ENCODE measurements around the gene GRIP2.
"Not testable (repeated sequence)": the region's sequence is repeated elsewhere in the genome, so short reads cannot be mapped to it uniquely, and the experiment has no call there.

Gene GRIP2

DNA sequence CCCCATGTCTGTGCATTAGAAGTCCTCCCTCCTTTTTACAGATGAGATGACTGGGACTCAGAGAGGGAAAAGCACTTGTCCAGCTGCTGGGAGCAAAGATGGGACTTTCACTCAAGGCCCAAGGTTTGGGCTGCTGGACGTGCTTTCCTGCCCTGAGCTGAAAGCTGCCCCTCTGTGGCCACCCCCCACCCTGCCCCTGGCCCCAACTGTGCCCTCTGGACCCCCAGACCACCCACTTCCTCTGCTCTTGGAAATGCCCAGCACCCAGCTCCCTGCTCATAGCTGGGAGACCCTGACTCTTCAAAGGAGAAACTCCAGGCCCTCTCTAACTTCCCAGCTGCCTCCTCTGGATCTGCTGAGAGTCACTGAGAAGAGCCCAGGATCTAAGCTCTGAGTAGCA, 20.7 kb downstream of the GRIP2 start:
- DNase-seq = no peak

GRCh38 chr3:14518893-14519292, 21.2 kb downstream of the GRIP2 start:
- DNase-seq = no peak

DNA sequence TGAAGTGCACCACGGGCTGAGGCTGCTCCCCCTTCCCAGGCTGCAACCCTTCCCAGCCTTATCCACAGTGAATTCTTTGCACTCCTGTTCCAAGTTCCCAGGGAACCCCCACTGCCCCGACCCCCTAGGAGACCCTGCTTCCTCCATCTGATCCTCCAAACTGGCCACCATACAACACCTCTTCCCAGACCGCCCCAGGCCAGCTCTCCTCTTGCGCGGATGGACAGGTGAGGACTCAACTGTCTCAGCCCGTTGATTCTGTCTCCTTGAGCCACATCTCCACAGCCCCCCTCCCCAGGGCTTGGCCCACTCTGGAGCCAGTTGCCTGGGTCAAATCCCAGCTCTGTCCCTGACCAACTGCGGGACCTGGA, 21.7 kb downstream of the GRIP2 start:
- DNase-seq = no peak

GRCh38 chr3:14517601-14518431, 22.3 kb downstream of the GRIP2 start:
- DNase-seq = no peak

DNA sequence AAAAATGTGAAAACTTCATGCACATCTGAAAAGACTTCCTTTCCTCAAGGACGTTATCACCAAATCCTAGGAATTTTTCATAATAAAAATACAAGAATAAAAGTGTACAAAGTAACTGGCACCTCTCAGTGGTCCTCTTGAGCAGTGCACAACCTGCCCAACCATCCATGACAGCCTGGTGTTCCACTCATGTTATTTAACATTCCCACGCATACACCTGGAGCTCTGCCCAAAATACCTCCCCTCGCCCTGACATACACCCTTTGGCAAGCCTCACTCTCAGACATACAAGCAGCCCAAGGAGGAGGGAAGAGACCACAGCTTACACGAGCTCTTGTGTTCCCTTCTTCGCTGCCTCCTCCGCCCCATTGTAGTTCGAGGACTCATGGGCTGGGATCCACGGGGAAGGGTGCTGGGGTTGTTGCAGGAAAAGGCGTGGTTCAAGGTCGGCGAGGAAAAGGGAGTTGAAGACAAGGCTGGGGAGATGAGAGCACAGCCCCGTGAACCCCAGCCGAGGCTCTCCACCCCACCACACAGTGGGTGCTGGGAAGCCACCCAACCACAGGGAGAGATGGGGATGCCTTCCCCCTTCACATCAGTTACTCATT, 23.3 kb downstream of the GRIP2 start:
- no peak for DNase-seq

DNA sequence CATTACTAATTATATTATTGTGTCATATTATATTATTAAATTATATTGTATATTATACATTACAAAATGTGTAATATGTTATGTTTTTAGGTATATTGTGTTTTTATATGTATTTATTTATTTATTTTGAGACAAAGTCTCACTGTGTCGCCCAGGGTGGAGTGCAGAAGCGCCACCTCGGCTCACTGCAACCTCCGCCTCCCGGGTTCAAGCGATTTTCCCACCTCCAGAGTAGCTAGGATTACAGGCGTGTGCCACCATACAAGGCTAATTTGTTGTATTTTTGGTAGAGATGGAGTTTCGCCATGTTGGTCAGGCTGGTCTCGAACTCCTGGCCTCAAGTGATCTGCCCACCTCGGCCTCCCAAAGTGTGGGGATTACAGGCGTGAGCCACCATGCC, 24.6 kb downstream of the GRIP2 start:
- DNase-seq = not testable (repeated sequence)

DNA sequence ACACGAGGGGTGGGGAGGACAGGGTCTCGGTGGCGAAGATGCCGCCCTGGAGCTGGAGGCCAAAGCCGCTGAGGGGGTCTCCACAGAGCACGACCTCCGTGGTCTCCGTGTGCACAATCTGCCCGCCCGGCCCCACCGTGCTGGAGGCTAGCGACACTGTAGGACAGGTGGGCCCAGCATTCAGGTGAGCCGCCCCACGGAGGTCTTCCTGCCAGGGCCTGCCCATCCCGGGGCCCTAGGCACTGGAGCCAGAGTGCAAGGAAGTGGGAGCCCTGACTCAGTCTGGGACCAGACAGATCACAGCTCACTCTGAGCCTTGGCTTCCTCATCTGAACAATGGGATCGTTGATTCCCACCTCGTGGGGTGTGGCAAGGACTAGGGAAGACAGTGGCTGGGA, 25.8 kb downstream of the GRIP2 start:
- DNase-seq = no peak

GRCh38 chr3:14513566-14514322, 26.4 kb downstream of the GRIP2 start:
- DNase-seq = peak; percentile 37

- DNase-seq = no peak
These were observed 27.2 kb downstream of the GRIP2 start for GRCh38 chr3:14512942-14513327.

- DNase-seq = peak; percentile 39
These were observed 27.7 kb downstream of the GRIP2 start for GRCh38 chr3:14512281-14512941.

DNA sequence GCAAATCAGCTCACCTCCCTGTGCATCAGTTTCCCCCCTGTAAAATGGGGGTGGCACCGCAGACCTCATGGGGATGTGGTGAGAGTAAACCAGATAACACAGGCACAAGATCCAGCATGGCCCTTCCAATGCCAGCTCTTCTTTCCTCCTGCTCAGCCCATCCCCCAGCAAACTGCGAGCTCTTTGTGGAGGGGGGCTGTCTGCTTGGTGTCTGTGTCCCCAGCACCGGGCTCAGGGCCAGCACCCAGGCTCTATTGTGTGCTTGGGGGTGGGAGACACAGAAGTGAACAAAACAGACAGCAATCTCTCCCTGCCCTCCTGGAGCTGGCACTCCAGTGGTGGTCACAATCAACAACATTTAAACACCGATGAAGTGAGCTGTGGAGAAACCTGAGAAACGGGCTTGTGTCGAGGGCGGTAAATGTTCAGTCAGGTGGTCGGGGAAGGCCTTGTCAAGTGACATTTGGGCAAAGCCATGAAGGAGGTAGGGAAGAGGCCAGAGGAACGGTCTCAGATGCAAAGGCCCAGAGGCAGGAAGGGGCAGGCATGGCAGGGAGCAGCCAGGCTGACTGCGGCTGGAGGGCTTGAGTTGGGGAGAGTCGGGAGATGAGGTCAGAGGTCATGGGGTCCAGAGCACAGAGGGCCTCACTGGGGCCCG, 28.4 kb downstream of the GRIP2 start:
- peak; percentile 42 for DNase-seq

DNA sequence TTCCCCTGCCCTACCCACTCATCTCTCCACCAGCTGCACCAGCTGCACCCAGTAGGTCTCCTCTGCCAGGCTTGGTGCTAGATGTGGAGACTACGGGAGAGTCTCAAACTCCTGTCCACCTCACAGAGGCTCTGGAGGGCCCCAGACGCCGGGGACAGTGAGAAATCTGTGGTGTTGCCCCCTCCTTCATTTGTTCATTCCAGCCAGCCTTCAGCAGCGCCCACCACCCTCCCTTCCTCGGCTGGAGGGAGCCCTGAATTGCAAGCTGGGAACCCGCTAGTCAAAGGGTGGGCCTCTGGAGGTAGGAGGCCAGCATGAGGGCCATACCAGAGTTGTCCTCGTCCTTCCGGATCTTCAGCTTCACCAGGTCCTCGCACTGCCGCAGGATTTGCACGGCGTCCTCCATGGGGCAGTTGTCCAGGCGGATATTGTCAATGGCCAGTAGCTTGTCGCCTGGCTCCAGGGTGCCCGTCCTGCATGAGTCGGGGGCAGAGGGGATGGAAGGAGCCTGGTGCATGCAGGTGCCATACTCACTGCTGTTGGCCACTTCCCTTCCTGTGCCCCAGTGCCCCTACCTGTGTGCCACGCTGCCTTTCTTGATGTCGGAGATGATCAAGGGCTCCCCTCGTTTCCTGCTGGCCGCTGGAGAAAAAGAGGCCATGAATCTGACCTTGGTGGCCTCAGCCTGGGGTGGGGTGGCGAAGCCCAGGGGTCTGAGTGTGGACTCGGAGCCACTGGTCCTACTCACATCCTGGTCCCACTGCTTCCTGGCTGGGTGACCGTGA, 29.1 kb downstream of the GRIP2 start:
- peak; percentile 33 for DNase-seq

DNA sequence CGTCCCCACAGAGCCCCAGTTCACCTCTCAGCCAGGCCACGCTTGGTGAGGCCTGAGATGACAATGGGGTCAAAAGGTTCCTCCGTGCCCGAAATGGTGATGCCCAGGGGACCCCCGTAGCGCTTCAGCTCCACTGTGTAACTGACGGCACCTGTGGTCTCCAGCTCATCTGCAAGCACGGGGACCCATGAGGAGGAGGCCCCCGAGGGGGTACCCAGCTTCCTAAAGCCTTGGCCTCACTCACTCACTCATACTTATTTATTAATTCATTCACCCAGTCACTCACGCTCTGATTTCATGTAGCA, 30.4 kb downstream of the GRIP2 start:
- no peak for DNase-seq

- peak; percentile 98 for DNase-seq
These were observed 31.0 kb downstream of the GRIP2 start for GRCh38 chr3:14508966-14509795.

DNA sequence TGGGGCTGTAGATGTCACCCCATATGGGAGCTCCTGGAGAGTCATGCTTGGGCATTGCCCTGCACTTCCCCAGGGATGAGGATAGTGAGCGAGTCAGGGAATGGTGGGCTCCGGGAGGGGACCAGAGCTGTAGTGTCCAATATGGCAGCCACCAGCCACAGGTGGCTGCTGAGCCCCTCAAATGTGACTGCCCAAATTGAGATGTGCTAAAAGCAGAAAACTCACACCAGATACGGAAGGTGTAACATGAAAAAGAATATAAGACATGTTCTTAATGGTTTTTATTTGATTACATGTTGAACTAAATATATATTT, 31.7 kb downstream of the GRIP2 start:
- DNase-seq = peak; percentile 37

DNA sequence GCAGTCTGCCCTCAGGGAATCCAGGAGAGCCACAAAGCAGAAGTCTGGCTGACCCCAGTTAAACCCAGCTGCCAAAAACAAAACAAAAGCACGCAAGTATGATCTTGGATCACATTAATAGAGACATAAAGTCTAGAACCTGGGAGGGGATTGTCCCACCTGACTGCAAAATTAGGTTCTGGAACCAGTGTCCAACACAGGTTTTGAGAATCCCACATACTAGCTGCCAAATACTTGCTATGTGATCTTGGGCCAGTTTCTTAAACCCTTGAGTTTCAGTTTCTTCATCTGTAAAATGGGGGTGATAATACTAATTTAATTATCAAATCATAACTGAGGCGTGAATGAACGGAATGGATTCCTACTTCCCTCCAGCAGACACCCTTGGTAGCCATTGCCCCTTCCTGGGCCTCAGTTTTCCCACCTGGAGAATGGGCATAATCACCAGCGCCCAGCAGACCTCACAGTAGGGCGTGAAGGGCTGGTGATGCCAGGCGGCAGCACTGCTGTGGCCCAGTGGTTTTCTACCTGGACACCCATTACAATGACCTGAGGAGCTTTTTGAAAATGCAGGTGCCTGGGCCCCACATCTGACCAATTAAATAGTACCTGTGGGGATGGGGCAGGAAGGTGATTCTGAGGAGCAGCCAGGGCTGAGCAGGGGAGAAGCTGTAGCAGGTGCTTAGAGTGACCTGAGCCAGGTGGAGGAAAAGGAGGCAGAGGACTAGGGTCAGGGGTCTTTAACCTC, 32.2 kb downstream of the GRIP2 start:
- DNase-seq = no peak

DNA sequence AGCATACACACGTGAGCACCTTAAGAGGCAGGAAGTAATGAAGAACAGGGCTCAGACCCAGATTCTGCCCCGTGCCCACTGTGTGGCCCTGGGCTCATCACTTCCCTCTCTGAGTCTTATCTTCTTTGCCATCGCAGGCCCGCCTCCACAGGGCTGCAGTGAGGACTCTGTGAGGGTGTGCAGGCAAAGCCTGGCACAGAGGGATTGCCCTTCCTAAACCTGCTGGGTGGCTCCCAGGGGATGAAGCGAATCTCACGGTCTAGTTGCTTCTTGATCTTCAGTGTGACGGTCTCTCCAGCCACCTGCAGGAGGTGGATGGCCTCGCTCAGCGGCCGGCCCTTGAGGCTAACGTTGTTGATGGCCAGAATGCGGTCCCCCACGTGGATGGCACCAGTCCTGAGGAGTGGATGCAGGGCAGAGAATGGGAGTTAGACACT, 32.8 kb downstream of the GRIP2 start:
- DNase-seq = peak; percentile 40

DNA sequence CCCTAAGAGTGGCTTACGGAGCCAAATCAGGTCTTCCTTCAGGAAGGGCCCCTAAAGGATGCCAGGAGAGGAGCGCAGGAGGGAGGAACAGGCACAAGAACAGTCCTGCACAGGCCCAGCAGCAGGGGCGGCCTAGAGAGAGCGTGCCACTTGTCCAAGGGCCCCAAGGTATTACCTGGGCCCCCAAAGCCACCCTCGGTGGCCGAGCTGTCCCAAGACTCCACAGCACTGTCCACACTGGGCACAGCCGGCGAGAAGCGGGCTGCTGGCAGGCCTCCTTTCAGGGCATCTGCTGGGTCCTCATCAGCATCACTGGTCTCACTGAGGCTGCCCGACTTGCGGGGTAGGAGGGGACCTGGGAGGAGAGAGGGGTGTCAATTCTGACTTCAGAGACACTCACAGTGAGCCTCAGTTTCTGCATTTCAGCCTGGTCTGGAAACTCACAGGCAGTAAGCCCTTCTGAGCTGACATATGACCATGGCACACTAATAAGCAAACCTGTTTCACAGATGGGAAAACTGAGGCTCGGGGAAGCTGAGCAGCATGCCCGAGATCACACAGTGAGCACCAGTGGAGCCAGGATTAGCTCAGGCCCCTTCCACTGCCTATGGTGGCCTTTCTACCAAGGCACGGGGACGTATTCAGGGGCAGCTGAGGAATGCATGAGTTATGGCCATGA, 33.4 kb downstream of the GRIP2 start:
- peak; percentile 35 for DNase-seq

DNA sequence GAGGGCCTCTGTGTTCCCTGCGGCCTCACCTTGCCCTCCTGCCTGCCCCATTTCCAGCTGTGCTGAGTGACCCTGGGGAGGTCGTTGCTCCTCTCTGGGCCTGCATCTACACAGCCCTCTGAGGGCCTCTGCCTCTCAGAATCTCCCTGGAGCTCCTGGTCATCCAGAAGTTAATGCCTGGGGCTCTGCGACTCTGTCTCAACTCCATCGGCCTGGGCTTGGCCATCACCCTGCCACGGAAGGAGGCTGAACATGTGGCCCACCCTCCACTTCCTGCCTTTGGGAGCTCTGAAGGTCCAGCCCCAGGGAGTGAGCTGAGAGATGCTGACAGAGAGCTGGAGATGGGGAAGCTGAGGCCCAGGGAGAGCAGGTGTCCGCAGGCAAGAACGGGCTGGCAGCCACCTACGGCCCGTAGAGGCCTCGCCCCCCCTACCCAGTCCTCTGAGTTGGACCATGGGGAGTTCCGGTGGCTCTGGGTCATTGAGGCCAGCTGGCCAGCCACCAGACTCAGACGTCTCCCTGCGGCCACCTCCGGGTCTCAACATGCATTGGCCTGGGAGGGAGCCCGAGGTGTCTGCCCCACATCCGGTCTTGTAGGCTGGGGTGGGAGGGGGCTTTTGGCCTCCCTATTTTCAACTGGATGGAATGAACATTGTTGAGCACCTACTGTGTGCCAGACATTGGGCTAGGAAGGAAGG, 34.2 kb downstream of the GRIP2 start:
- DNase-seq = peak; percentile 42

Measured in activated CD8-positive, alpha-beta memory T cell treated with anti-CD3 and anti-CD28 coated beads, Interleukin-2, amount 50 U/mL, for 48 hours (primary cell).